Activated T-helper 1 cell treated with anti-CD3 and anti-CD28 coated beads, Interleukin-2, amount 50 U/mL, for 16 hours (primary cell): Measurements from ENCODE around the gene MMP24.
"Not testable (repeated sequence)": the region's sequence is repeated elsewhere in the genome, so short reads cannot be mapped to it uniquely, and the experiment has no call there.

Experiments used
- DNase-seq, 2 donors: peaks; one replicate each; pipeline ENCODE4 v3.0.0-alpha.2; 2020; ENCODE audit warnings: low read depth in 1 of 2, low spot score in 1 of 2

Gene MMP24

DNA sequence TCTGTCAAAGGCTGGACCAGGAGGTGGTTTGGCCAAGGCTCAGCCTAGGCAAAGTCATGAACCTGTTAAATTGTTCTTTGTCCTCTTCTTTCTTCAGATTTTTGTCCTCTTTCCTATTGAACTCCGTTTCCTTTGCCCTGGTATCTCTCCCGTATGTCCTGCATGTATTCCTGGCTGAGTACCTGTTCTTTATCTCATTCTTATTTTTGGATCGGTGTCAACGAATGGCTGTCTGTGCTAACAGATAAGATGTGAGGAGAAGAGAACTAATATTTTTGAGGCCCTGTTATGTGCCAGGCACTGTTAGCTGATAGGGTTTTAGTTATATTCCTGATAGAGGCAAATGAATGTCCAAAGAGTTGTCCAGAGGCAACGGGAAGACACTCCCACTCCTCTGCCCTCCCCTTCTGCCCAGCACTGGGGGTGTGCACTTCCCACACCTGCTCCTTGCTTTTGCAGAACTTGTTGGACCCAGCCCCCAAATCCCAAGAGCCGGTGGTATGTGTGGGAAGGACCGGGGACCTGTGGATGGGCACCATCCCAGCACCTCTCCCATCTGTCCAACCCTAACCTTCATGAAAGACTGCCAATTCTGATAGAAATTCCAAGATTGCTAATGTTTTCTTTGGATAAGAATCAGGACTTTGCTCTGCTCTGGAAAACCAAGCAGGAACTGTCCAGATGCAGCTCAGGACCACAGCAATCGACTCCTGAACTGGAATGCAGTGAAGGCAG, 30.9 kb downstream of the MMP24 start:
- no peak for DNase-seq

GRCh38 chr20:35260426-35260825, 33.9 kb downstream of the MMP24 start:
- no peak for DNase-seq

- DNase-seq = not testable (repeated sequence)
Measured at GRCh38 chr20:35262321-35262720, 35.8 kb downstream of the MMP24 start.

GRCh38 chr20:35262731-35263531, 36.4 kb downstream of the MMP24 start:
- DNase-seq = not testable (repeated sequence)

GRCh38 chr20:35263532-35264341, 37.2 kb downstream of the MMP24 start:
- DNase-seq = no peak

DNA sequence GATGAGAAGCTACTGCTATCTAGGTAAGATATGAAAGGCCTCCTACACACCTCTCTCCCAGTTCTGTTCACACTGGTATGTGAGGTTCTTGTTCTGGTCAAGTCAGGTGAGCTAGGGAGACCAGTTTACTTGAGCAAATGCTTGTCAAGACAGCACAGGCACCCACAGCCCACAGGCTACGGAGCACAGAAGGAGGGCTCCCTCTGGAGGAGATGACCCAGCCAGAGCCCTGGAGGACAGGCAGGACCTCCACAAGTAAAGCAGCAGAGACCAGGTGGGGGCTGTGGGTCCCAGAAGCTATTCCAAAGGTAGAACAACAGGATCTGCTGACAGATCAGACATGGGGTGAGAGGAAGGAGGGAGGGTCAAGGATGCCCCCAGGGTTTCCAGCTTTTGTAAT, 38.3 kb downstream of the MMP24 start:
- no peak for DNase-seq

DNA sequence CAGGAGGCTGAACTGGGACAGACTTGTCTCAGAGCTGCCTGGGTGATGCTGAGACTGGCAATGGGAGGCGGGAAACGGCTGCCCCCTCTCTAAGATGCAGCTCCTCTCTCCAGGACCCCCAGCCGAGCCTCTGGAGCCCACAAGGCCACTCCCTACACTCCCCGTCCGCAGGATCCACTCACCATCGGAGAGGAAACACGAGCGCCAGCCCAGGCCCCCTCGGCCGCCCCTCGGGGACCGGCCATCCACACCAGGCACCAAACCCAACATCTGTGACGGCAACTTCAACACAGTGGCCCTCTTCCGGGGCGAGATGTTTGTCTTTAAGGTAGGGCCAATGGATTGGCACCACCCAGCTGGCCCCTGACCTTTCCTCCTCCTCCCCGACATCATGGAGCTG, 40.6 kb downstream of the MMP24 start:
- DNase-seq = no peak

GRCh38 chr20:35269055-35269781, 42.7 kb downstream of the MMP24 start:
- DNase-seq = no peak

GRCh38 chr20:35270021-35270902, 43.8 kb downstream of the MMP24 start:
- no peak for DNase-seq

GRCh38 chr20:35271073-35271882, 44.8 kb downstream of the MMP24 start:
- no peak for DNase-seq

GRCh38 chr20:35271904-35272303, 45.4 kb downstream of the MMP24 start:
- no peak for DNase-seq

- DNase-seq = no peak
Measured at GRCh38 chr20:35273449-35274171, 47.1 kb downstream of the MMP24 start.

DNA sequence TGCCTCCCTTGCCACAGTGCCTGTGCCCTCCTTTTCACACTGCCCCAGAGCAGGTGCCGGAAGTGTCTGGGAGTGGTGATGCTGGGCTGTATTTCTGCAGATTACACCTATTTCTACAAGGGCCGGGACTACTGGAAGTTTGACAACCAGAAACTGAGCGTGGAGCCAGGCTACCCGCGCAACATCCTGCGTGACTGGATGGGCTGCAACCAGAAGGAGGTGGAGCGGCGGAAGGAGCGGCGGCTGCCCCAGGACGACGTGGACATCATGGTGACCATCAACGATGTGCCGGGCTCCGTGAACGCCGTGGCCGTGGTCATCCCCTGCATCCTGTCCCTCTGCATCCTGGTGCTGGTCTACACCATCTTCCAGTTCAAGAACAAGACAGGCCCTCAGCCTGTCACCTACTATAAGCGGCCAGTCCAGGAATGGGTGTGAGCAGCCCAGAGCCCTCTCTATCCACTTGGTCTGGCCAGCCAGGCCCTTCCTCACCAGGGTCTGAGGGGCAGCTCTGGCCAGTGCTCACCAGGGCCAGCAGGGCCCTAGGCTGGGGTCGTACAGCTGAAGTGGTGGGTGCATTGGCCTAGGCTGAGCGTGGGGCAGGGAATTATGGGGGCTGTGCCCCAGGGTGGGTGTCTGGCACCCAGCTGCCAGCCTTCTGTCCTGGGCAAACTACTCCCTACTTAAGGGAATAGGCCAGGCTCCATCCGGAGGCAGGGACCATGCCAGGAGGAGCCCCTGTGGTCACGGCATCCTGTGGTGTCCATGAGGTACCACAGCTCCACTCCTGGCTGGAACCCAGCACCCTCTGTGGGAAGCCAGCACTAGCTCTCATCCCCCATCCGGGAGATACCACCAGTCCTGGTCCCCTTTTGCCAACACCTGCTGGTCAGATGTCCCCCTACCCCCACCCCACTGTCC, 47.9 kb downstream of the MMP24 start:
- no peak for DNase-seq

DNA sequence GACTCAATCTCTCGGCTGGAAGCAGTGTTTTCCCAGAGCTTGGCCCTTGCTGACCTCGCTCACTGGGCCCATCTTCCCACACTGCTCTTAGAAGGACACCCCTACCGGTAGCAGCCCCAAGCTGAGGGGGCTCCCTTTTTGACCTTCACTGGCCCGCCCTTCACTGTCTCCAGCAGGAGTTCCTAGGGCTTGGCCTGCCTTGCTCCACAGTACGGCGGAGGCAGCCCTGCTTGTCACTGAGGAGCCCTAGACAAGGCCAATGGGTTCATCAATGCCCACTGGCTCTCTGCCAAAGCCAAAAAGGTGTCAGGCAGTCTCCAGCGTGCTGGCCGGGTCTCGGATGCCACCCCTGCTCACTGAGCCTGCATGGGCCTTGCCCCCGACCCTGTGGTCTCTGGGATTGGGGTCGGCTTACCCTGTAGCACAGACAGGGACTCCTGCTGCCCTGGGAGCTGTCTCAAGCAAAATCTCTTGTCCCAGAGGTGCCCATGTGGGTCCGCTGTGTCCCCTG, 49.3 kb downstream of the MMP24 start:
- no peak for DNase-seq

- DNase-seq = no peak
Measured at GRCh38 chr20:35276408-35276807, 49.9 kb downstream of the MMP24 start.

DNA sequence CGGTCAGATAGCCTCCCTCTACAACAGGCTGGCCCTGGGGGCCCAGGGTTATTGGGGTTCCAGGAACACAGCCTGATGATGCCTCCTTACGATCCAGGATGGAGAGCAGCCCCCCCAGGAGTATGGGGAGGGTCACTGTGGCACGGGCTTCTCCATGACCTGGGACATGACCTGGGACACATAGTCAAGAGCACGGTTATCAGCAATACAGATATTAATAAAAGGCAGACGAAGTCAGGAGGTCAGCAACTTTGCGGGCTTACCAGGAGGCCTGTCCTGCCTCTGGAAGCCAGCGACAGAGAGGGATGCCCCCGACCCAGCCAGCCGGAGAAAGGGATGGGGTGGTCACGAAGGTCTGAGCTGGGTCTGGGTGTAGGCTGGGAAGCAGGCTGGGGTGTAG, 50.6 kb downstream of the MMP24 start:
- no peak for DNase-seq
